SK-N-SH (cell line): ENCODE measurements around the gene DMD. TPM values are rescaled to one million over a fixed set of nuclear protein-coding genes. Genes with fewer than 3 reads are reported as not detected.

ENCODE experiments used
- CTCF ChIA-PET: fragments of 300-600, 350-600 bp; formaldehyde crosslinking; extraction: SDS; loops from one replicate; lab custom pipeline; 2021; lab: Yijun Ruan, JAX
- POLR2A ChIA-PET: fragments of 350-600 bp; sonication (Branson Sonifier 250); formaldehyde crosslinking; extraction: SDS; loops from one replicate; lab custom pipeline; 2020; ENCODE audit warnings: antibody characterized with exemption, inconsistent platforms; lab: Yijun Ruan, JAX
- DNase-seq: peaks from one replicate; pipeline ENCODE4 v3.0.0; 2012
- H2AFZ ChIP-seq: fragments of 200-600 bp; sonication (generic); 2 replicates; pipeline ENCODE4 v1.8.1; 2016; ENCODE audit warnings: antibody characterized with exemption, mild to moderate bottlenecking, low read depth
- H3F3A ChIP-seq: fragments of 200-600 bp; sonication (generic); replicated peaks from 2 replicates; pipeline ENCODE3; 2016; ENCODE audit warnings: antibody characterized with exemption, mild to moderate bottlenecking; ENCODE audit not compliant: insufficient read depth
- H3K27ac ChIP-seq, 2 experiments: fragments of 200-500 bp in 1 of 2; fragments of 200-600 bp in 1 of 2; sonication (Bioruptor generic) in 1 of 2; sonication (generic), shearing (Covaris generic) in 1 of 2; 2 replicates each; pipeline versions ENCODE4 v1.5.1 to v1.6.1; 2014 to 2016; ENCODE audit warnings: low read depth in 2 of 2, inconsistent platforms in 1 of 2, low read length in 1 of 2, mild to moderate bottlenecking in 1 of 2, mixed read lengths in 1 of 2
- H3K27me3 ChIP-seq: fragments of 200-600 bp; sonication (generic), shearing (Covaris generic); 2 replicates; pipeline ENCODE4 v1.6.1; 2016; ENCODE audit warnings: mixed run types; ENCODE audit not compliant: insufficient read depth
- H3K36me3 ChIP-seq, 2 experiments: fragments of 200-500 bp in 1 of 2; fragments of 200-600 bp in 1 of 2; sonication (Bioruptor generic) in 1 of 2; sonication (generic) in 1 of 2; replicated peaks in 1 of 2; 2 replicates each; pipeline versions ENCODE3 to v1.5.1; 2014 to 2016; ENCODE audit warnings: low read length in 1 of 2, mild to moderate bottlenecking in 1 of 2; ENCODE audit not compliant: insufficient read depth in 2 of 2, control insufficient read depth in 1 of 2
- H3K4me1 ChIP-seq, 2 experiments: fragments of 200-500 bp in 1 of 2; fragments of 200-600 bp in 1 of 2; sonication (Bioruptor generic) in 1 of 2; sonication (generic), shearing (Covaris generic) in 1 of 2; 2 replicates each; pipeline versions ENCODE4 v1.5.1 to v1.6.1; 2014 to 2016; ENCODE audit warnings: low read depth in 1 of 2, low read length in 1 of 2, mixed run types in 1 of 2; ENCODE audit not compliant: insufficient read depth in 2 of 2, control insufficient read depth in 1 of 2
- H3K4me2 ChIP-seq: fragments of 200-600 bp; sonication (generic), shearing (Covaris generic); 2 replicates; pipeline ENCODE4 v1.6.1; 2017; ENCODE audit warnings: mixed run types
- H3K4me3 ChIP-seq, 2 experiments: fragments of 200-500 bp in 1 of 2; fragments of 200-600 bp in 1 of 2; sonication (Bioruptor generic) in 1 of 2; sonication (generic), shearing (Covaris generic) in 1 of 2; 2 replicates each; pipeline versions ENCODE4 v1.5.1 to v1.8.1; 2014 to 2016; ENCODE audit warnings: low read depth in 2 of 2, inconsistent platforms in 1 of 2, low read length in 1 of 2, mild to moderate bottlenecking in 1 of 2, mixed read lengths in 1 of 2, moderate library complexity in 1 of 2
- H3K79me2 ChIP-seq: fragments of 200-600 bp; sonication (generic); 2 replicates; pipeline ENCODE4 v1.8.1; 2017; ENCODE audit warnings: mild to moderate bottlenecking; ENCODE audit not compliant: insufficient read depth
- H3K9ac ChIP-seq: fragments of 200-600 bp; sonication (generic); 2 replicates; pipeline ENCODE4 v1.6.1; 2017; ENCODE audit warnings: mixed run types
- H3K9me2 ChIP-seq: fragments of 200-600 bp; sonication (generic); 2 replicates; pipeline ENCODE4 v1.6.1; 2017; ENCODE audit warnings: mixed run types
- H3K9me3 ChIP-seq: fragments of 200-600 bp; sonication (generic); 2 replicates; pipeline ENCODE4 v1.6.1; 2017; ENCODE audit warnings: mixed run types, mild to moderate bottlenecking, moderate library complexity
- H4K20me1 ChIP-seq: fragments of 200-600 bp; sonication (generic); 2 replicates; pipeline ENCODE4 v1.6.1; 2017; ENCODE audit warnings: mild to moderate bottlenecking, mixed run types; ENCODE audit not compliant: insufficient read depth
- CHD2 ChIP-seq: fragments of 150-350 bp; IDR thresholded peaks from 2 replicates; pipeline ENCODE4 v1.6.1; 2018; ENCODE audit warnings: low read length; ENCODE audit not compliant: partially characterized antibody
- ELF1 ChIP-seq: IDR thresholded peaks from 2 replicates; pipeline ENCODE4 v1.4.0; 2012
- EZH2phosphoT487 ChIP-seq: fragments of 200-600 bp; sonication (generic); IDR thresholded peaks from 2 replicates; pipeline ENCODE4 v1.6.1; 2017; ENCODE audit warnings: low read depth, mixed run types, mild to moderate bottlenecking, antibody characterized with exemption, moderate library complexity, borderline replicate concordance
- FOSL2 ChIP-seq: IDR thresholded peaks from 2 replicates; pipeline ENCODE4 v1.4.0; 2012; ENCODE audit warnings: low read depth, mild to moderate bottlenecking, moderate library complexity, borderline replicate concordance
- GABPA ChIP-seq: IDR thresholded peaks from 2 replicates; pipeline ENCODE4 v1.4.0; 2012; ENCODE audit warnings: low read depth, mild to moderate bottlenecking
- GATA2 ChIP-seq: sonication (generic); formaldehyde crosslinking; IDR thresholded peaks from 2 replicates; pipeline ENCODE4 v1.5.0; 2020; ENCODE audit warnings: mild to moderate bottlenecking, missing genetic modification reagents
- JUND ChIP-seq: IDR thresholded peaks from 2 replicates; pipeline ENCODE4 v1.4.0; 2012
- MXI1 ChIP-seq: IDR thresholded peaks from 2 replicates; pipeline ENCODE4 v1.6.1; 2012; ENCODE audit warnings: mild to moderate bottlenecking, low read depth, low read length, improper control_type of control experiment
- NFIC ChIP-seq: IDR thresholded peaks from 2 replicates; pipeline ENCODE4 v1.4.0; 2012; ENCODE audit warnings: borderline replicate concordance
- RAD21 ChIP-seq: IDR thresholded peaks from 2 replicates; pipeline ENCODE4 v1.6.1; 2012; ENCODE audit warnings: mild to moderate bottlenecking, low read length
- RFX5 ChIP-seq: IDR thresholded peaks from 2 replicates; pipeline ENCODE4 v1.6.1; 2012; ENCODE audit warnings: mild to moderate bottlenecking, improper control_type of control experiment, low read length
- RXRA ChIP-seq: IDR thresholded peaks from 2 replicates; pipeline ENCODE4 v1.4.0; 2012; ENCODE audit warnings: low read depth, mild to moderate bottlenecking, borderline replicate concordance
- TAF1 ChIP-seq: IDR thresholded peaks from 2 replicates; pipeline ENCODE4 v1.6.1; 2012; ENCODE audit warnings: low read depth, mild to moderate bottlenecking, low read length, moderate library complexity, borderline replicate concordance
- TCF12 ChIP-seq: IDR thresholded peaks from 2 replicates; pipeline ENCODE4 v1.4.0; 2012
- TEAD4 ChIP-seq: IDR thresholded peaks from 2 replicates; pipeline ENCODE4 v1.4.0; 2012; ENCODE audit warnings: mild to moderate bottlenecking, borderline replicate concordance; ENCODE audit not compliant: insufficient read depth
- USF1 ChIP-seq: IDR thresholded peaks from 2 replicates; pipeline ENCODE4 v1.4.0; 2012; ENCODE audit warnings: low read depth, borderline replicate concordance
- WGBS: methylation state at CpG from one replicate; pipeline ENCODE4 v1.1.6; 2017; ENCODE audit warnings: low lambda C conversion rate; 5-methylcytosine and 5-hydroxymethylcytosine counted together
- polyA plus RNA-seq, 3 experiments: library from polyadenylated mRNA; depleted of rRNA; stranded (reverse); fragments of >200 nt; gene quantifications; 2 replicates each; pipeline ENCODE4 v1.2.3, GENCODE V29; 2012
- TF ChIP-seq, protein P1 (sequence below): IDR thresholded peaks from 2 replicates; pipeline ENCODE4 v1.6.1; 2012; ENCODE audit warnings: mild to moderate bottlenecking, low read depth, low read length, moderate library complexity
- TF ChIP-seq, protein P2 (sequence below): fragments of 200-600 bp; sonication (generic); IDR thresholded peaks from 2 replicates; pipeline ENCODE4 v1.6.1; 2017; ENCODE audit warnings: antibody characterized with exemption, mild to moderate bottlenecking, moderate library complexity
- TF ChIP-seq, protein P3 (sequence below): IDR thresholded peaks from 2 replicates; pipeline ENCODE4 v1.4.0; 2012; ENCODE audit warnings: low read depth

The DMD gene
- polyA plus RNA-seq, 1 of the 3 experiments (the other 2 are of a cell fraction) = 3.9 TPM

DNA sequence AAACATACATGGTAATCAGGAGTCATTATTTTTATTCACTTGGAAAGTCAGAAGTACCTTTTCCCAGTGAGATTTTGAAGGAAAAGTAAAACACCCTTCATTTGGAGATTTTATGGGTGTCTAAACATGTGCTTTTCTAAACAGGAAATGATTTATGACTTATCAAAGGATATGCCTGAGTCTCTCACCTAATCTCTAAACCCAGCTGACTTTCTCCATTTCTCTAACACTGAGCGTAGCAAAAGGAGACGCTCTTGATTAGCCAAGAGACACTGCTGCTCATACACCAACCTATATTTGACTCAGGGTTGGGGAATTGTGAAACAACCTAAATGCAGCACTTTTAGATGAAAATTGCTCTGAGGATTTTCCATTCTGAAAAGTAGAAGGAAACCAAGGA lies 1671.0 kb downstream of the DMD start:
- 52% methylated on average over 2 of the region's 2 CpGs for WGBS
- Histone ChIP-seq H3K4me3 (no peak overlapping the region), H3K4me2 (no peak overlapping the region), H3K36me3 (no peaks in the 10 kb centered on the region), H2AFZ (no peak overlapping the region), H3K79me2 (no peaks in the 10 kb centered on the region)
- TF ChIP-seq TEAD4 (no peak), GATA2 (no peak), TAF1 (no peak), RXRA (no peak), CHD2 (no peak), TCF12 (no peak), RAD21 (no peak), GABPA (no peak), USF1 (no peak), EZH2phosphoT487 (no peak), FOSL2 (no peak), MXI1 (no peak), ELF1 (no peak), NFIC (no peak), RFX5 (no peak), JUND (no peak)
- TF ChIP-seq, protein P1, sequence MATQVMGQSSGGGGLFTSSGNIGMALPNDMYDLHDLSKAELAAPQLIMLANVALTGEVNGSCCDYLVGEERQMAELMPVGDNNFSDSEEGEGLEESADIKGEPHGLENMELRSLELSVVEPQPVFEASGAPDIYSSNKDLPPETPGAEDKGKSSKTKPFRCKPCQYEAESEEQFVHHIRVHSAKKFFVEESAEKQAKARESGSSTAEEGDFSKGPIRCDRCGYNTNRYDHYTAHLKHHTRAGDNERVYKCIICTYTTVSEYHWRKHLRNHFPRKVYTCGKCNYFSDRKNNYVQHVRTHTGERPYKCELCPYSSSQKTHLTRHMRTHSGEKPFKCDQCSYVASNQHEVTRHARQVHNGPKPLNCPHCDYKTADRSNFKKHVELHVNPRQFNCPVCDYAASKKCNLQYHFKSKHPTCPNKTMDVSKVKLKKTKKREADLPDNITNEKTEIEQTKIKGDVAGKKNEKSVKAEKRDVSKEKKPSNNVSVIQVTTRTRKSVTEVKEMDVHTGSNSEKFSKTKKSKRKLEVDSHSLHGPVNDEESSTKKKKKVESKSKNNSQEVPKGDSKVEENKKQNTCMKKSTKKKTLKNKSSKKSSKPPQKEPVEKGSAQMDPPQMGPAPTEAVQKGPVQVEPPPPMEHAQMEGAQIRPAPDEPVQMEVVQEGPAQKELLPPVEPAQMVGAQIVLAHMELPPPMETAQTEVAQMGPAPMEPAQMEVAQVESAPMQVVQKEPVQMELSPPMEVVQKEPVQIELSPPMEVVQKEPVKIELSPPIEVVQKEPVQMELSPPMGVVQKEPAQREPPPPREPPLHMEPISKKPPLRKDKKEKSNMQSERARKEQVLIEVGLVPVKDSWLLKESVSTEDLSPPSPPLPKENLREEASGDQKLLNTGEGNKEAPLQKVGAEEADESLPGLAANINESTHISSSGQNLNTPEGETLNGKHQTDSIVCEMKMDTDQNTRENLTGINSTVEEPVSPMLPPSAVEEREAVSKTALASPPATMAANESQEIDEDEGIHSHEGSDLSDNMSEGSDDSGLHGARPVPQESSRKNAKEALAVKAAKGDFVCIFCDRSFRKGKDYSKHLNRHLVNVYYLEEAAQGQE = no peak
- TF ChIP-seq, protein P2, sequence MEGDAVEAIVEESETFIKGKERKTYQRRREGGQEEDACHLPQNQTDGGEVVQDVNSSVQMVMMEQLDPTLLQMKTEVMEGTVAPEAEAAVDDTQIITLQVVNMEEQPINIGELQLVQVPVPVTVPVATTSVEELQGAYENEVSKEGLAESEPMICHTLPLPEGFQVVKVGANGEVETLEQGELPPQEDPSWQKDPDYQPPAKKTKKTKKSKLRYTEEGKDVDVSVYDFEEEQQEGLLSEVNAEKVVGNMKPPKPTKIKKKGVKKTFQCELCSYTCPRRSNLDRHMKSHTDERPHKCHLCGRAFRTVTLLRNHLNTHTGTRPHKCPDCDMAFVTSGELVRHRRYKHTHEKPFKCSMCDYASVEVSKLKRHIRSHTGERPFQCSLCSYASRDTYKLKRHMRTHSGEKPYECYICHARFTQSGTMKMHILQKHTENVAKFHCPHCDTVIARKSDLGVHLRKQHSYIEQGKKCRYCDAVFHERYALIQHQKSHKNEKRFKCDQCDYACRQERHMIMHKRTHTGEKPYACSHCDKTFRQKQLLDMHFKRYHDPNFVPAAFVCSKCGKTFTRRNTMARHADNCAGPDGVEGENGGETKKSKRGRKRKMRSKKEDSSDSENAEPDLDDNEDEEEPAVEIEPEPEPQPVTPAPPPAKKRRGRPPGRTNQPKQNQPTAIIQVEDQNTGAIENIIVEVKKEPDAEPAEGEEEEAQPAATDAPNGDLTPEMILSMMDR = no peak
- TF ChIP-seq, protein P3, sequence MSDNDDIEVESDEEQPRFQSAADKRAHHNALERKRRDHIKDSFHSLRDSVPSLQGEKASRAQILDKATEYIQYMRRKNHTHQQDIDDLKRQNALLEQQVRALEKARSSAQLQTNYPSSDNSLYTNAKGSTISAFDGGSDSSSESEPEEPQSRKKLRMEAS = no peak
- TF ChIP-seq, all 33 proteins: peak for 0
- H3K27ac ChIP-seq = no peak overlapping the region
- POLR2A ChIA-PET = no interaction called here
- H3K9me2 ChIP-seq = no peaks in the 10 kb centered on the region
- no peaks in the 10 kb centered on the region for H3F3A ChIP-seq
- H4K20me1 ChIP-seq = no peaks in the 10 kb centered on the region
- no peaks in the 10 kb centered on the region for H3K9me3 ChIP-seq
- H3K27me3 ChIP-seq = no peaks in the 10 kb centered on the region
- no peak for DNase-seq
- CTCF ChIA-PET = no interaction called here
- H3K9ac ChIP-seq = no peak overlapping the region
- H3K4me1 ChIP-seq = peaks cover 0 to 2% of the 10 kb centered on the region in 2 experiments; a peak in 1 of 4 replicates
